Measurements from ENCODE around the gene SLC25A1. TPM values are rescaled to one million over a fixed set of nuclear protein-coding genes. Genes with fewer than 3 reads are reported as not detected.

The SLC25A1 gene
- total RNA-seq, 6 experiments from 2014 or later = 80.2 to 128 (median 114) TPM

DNA sequence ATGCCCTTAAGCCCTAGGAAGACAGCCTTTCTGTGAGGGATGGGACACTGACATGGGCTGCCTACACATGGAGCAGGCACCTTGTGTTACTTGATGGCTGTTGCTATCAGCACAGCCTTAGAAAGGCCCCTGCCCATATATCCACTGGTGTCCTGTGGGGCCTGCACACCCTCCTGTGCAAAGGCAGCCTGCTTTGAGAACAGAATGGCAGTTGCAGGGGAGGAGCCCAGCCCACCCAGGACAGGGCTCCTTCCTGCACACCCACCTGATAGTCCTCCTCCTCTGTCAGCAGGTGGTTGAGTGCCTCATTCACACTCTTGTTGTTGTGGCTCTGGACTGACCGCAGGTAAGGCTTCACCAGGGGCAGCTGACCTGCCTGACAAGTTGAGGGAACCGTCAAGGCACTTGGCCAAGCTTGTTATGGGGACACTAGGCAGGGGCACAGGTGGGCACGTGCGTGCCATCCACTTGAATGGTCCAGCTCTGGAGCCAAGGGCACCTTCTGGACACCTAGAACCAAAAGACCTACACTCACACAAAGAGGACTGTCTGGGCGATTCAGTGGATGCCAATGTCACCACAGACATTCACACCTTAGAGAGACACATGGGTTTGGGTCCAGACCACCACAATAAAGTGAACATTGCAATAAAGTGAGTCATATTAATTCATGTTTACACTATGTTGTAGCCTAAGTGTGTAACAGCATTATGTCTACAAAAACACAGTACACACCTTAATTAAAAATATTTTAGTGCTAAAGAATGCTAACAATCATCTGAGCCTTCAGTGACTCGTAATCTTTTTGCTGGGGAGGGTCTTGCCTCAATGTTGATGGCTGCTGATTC is 9.4 kb upstream of the SLC25A1 start:
- H3K27me3 ChIP-seq = no peaks in the 10 kb centered on the region
- no peak for TF ChIP-seq CTCF (IDR thresholded peaks at IDR 0.05)
- no peak for TF ChIP-seq POLR2A (IDR thresholded peaks at IDR 0.05)
- no peak for ATAC-seq
- no peaks in the 10 kb centered on the region for H3K4me1 ChIP-seq
- no peak for DNase-seq
- H3K4me3 ChIP-seq = no peak overlapping the region
- H3K36me3 ChIP-seq = no peaks in the 10 kb centered on the region
- intact Hi-C loops (cut with DNase I) = no loop called here
- H3K9me3 ChIP-seq = no peaks in the 10 kb centered on the region
- WGBS (ENCODE audit: insufficient coverage, low coverage, low lambda C conversion rate, missing lambda C conversion rate) = 100% methylated on average over 1 of the region's 6 CpGs
- H3K27ac ChIP-seq = no peak overlapping the region

DNA sequence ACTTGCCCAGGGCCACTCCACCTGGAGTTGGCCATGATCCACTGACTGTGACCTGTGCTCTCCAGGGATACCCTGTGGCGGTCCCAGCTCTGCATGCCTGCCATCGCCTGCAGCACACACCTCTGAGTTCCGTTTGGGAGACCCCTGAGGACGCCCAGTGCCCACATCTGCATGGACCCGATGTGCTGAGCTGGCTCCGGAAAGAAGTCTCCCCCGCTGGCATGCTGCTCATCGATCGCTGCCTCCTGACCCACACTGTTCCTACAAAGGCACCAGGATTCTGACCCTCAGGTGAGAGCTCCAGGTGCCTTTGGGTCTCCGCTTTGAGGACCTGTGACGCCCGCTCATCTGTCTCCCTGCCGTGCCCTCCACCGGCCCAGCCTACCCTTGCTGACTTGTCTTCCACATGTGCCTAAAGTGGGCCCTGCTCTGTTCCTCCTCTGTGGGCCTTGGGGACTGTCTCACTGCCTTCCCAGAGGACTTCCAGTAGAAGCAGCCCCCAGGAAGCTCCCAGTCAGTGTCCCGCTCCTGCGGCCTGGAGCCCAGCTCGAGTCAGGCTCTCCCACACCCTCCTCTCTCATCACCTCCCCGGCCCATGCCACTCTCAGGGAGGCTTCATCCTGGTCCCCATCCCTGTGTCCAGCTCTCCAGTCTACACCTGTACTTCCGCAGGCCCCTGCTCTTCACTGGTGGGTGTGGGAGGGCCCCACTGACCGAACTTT is 5.9 kb upstream of the SLC25A1 start:
- H3K27ac ChIP-seq = no peak overlapping the region
- no peak for TF ChIP-seq CTCF (IDR thresholded peaks at IDR 0.05)
- no peak for TF ChIP-seq POLR2A (IDR thresholded peaks at IDR 0.05)
- H3K27me3 ChIP-seq = no peaks in the 10 kb centered on the region
- no peaks in the 10 kb centered on the region for H3K36me3 ChIP-seq
- ATAC-seq (no peak), DNase-seq (no peak)
- H3K4me1 ChIP-seq = peaks cover 0 to 9% (median 3%) of the 10 kb centered on the region in 4 donors
- whole genome bisulfite sequencing (ENCODE audit: insufficient coverage, low coverage, low lambda C conversion rate, missing lambda C conversion rate) = 90% methylated on average over 3 of the region's 20 CpGs
- no peaks in the 10 kb centered on the region for H3K9me3 ChIP-seq
- no peak overlapping the region for H3K4me3 ChIP-seq
- intact Hi-C loops (cut with DNase I) = no loop called here

DNA sequence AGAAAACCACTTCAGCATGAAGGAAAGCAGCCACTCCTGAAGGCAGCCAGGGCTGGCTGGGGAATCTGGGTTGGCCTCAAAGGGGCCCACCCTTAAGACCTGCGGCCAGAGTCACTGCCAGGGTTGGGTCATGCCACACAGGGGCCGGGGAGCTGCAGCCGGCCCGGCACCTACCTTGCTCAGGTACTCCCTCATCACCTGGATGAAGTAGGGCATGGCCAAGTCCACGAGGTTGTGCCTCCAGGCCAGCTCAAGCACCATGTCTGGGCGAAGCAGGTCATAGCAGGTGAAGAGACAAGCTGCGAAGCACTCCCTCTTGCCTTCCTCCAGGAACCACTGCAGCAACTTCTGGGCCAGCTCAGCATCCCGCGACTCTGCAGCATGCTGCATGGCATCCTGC is 4.7 kb upstream of the SLC25A1 start:
- Histone ChIP-seq H3K36me3 (no peaks in the 10 kb centered on the region), H3K27me3 (no peaks in the 10 kb centered on the region), H3K27ac (no peak overlapping the region), H3K4me1 (peaks cover 0 to 9% (median 4%) of the 10 kb centered on the region in 4 donors), H3K4me3 (no peak overlapping the region), H3K9me3 (no peaks in the 10 kb centered on the region)
- TF ChIP-seq CTCF (IDR thresholded peaks at IDR 0.05) (no peak), POLR2A (IDR thresholded peaks at IDR 0.05) (no peak)
- WGBS (ENCODE audit: insufficient coverage, low coverage, low lambda C conversion rate, missing lambda C conversion rate) = no CpG with 5 or more reads among the region's 9 CpGs
- ATAC-seq (no peak), DNase-seq (no peak)
- intact Hi-C loops (cut with DNase I) = no loop called here

- H3K36me3 ChIP-seq = no peaks in the 10 kb centered on the region
- no peak overlapping the region for H3K4me3 ChIP-seq
- no peak overlapping the region for H3K27ac ChIP-seq
- intact Hi-C loops (cut with DNase I) = no loop called here
- WGBS (ENCODE audit: insufficient coverage, low coverage, low lambda C conversion rate, missing lambda C conversion rate) = no CpG with 5 or more reads among the region's 9 CpGs
- H3K27me3 ChIP-seq = no peaks in the 10 kb centered on the region
- ATAC-seq (no peak), DNase-seq (no peak)
- H3K9me3 ChIP-seq = no peaks in the 10 kb centered on the region
- TF ChIP-seq CTCF (IDR thresholded peaks at IDR 0.05) = no peak
- no peak for TF ChIP-seq POLR2A (IDR thresholded peaks at IDR 0.05)
- H3K4me1 ChIP-seq = peaks cover 0 to 9% (median 4%) of the 10 kb centered on the region in 4 donors
These were observed 4.1 kb upstream of the SLC25A1 start for GRCh38 chr22:19182472-19183157.
